Keratinocyte (primary cell): ENCODE measurements around the gene LMOD2. TPM values are rescaled to one million over a fixed set of nuclear protein-coding genes. Genes with fewer than 3 reads are reported as not detected.

Source experiments
- DNase-seq: peaks from one replicate; pipeline ENCODE4 v3.0.0-alpha.2; 2011; ENCODE audit warnings: low read depth, missing footprints, low spot score
- FAIRE-seq: peaks from 2 replicates; lab custom pipeline; 2011; peaks lifted over from hg19 to GRCh38; lab: Jason Lieb, UNC
- H2AFZ ChIP-seq: 2 replicates; pipeline ENCODE4 v1.6.0; 2012; ENCODE audit warnings: low read length, control low read depth, inconsistent platforms; ENCODE audit not compliant: control insufficient read depth
- H3K27ac ChIP-seq: 2 replicates; pipeline ENCODE4 v1.5.1; 2011; ENCODE audit warnings: low read length; ENCODE audit not compliant: control insufficient read depth, insufficient read depth
- H3K27me3 ChIP-seq: 3 replicates; pipeline ENCODE4 v1.6.0; 2011; ENCODE audit warnings: low read length; ENCODE audit not compliant: control insufficient read depth, insufficient read depth; ENCODE audit errors: extremely low read depth
- H3K36me3 ChIP-seq, 2 experiments: 2 replicates in 1 of 2; 3 replicates in 1 of 2; pipeline ENCODE4 v1.5.1; 2011; ENCODE audit warnings: low read length in 2 of 2, mild to moderate bottlenecking in 1 of 2; ENCODE audit not compliant: control insufficient read depth in 2 of 2, insufficient read depth in 2 of 2; ENCODE audit errors: extremely low read depth in 1 of 2
- H3K4me1 ChIP-seq: 3 replicates; pipeline ENCODE4 v1.5.1; 2011; ENCODE audit warnings: low read length; ENCODE audit not compliant: control insufficient read depth, insufficient read depth; ENCODE audit errors: extremely low read depth
- H3K4me2 ChIP-seq: 3 replicates; pipeline ENCODE4 v1.6.0; 2011; ENCODE audit warnings: low read depth, low read length; ENCODE audit not compliant: control insufficient read depth, insufficient read depth; ENCODE audit errors: extremely low read depth
- H3K4me3 ChIP-seq, 3 experiments: fragments of 200-600 bp in 1 of 3; sonication (generic) in 1 of 3; 2 replicates in 2 of 3; 3 replicates in 1 of 3; pipeline ENCODE4 v1.5.1; 2011 to 2016; ENCODE audit warnings: low read length in 3 of 3, mild to moderate bottlenecking in 3 of 3, control low read depth in 2 of 3, inconsistent platforms in 1 of 3, low read depth in 1 of 3, mixed read lengths in 1 of 3, mixed run types in 1 of 3, moderate library complexity in 1 of 3; ENCODE audit not compliant: control insufficient read depth in 2 of 3, insufficient read depth in 2 of 3; ENCODE audit errors: extremely low read depth in 1 of 3
- H3K79me2 ChIP-seq: 2 replicates; pipeline ENCODE4 v1.6.0; 2012; ENCODE audit warnings: low read length; ENCODE audit not compliant: control insufficient read depth, insufficient read depth
- H3K9ac ChIP-seq: 3 replicates; pipeline ENCODE4 v1.6.0; 2011; ENCODE audit warnings: low read length; ENCODE audit not compliant: control insufficient read depth, insufficient read depth; ENCODE audit errors: extremely low read depth
- H3K9me1 ChIP-seq: 3 replicates; pipeline ENCODE4 v1.6.0; 2011; ENCODE audit warnings: low read length; ENCODE audit not compliant: control insufficient read depth, insufficient read depth; ENCODE audit errors: extremely low read depth
- H3K9me3 ChIP-seq: 2 replicates; pipeline ENCODE4 v1.5.1; 2012; ENCODE audit warnings: low read depth, low read length; ENCODE audit not compliant: control insufficient read depth
- H4K20me1 ChIP-seq: 3 replicates; pipeline ENCODE4 v1.6.0; 2011; ENCODE audit warnings: low read length; ENCODE audit not compliant: control insufficient read depth, insufficient read depth; ENCODE audit errors: extremely low read depth
- EZH2 ChIP-seq: IDR thresholded peaks from one replicate; pipeline ENCODE4 v1.6.1; 2012; ENCODE audit warnings: inconsistent platforms, mild to moderate bottlenecking, low read length, moderate library complexity
- dilution Hi-C: fragments of 300-500 bp; cut with MboI; formaldehyde crosslinking; loops from one replicate; pipeline ENCODE4 v1.7.0; 2020; ENCODE audit warnings: low sequenced_read_pairs; ENCODE audit not compliant: extremely low pct_ligation_motif_present
- polyA plus RNA-seq, 5 experiments: library from polyadenylated mRNA; depleted of rRNA in 3 of 5; stranded (reverse) in 3 of 5; stranded (forward) in 1 of 5; unstranded in 1 of 5; fragments of >200 nt; gene quantifications; 1 replicate in 1 of 5; 2 replicates in 3 of 5; 3 replicates in 1 of 5; pipeline versions ENCODE4 v1.2.1 to v1.2.3, GENCODE V29; 2011 to 2012; ENCODE audit warnings: missing spikeins in 2 of 5, low read depth in 1 of 5, low replicate concordance in 1 of 5
- TF ChIP-seq, protein P1 (sequence below), 3 experiments: IDR thresholded peaks in 1 of 3; conservative IDR thresholded peaks in 1 of 3; optimal IDR thresholded peaks in 1 of 3; 2 replicates in 2 of 3; 3 replicates in 1 of 3; pipeline versions ENCODE3 to v1.5.1; 2011; ENCODE audit warnings: low read length in 3 of 3, mild to moderate bottlenecking in 3 of 3, moderate library complexity in 2 of 3, control low read depth in 1 of 3, inconsistent platforms in 1 of 3; ENCODE audit not compliant: insufficient read depth in 2 of 3; ENCODE audit errors: extremely low read depth in 1 of 3

LMOD2 gene
- polyA plus RNA-seq, 1 donor (not counting 4 experiments of a cell fraction or from before 2014, with no cell fraction given) = not detected

DNA sequence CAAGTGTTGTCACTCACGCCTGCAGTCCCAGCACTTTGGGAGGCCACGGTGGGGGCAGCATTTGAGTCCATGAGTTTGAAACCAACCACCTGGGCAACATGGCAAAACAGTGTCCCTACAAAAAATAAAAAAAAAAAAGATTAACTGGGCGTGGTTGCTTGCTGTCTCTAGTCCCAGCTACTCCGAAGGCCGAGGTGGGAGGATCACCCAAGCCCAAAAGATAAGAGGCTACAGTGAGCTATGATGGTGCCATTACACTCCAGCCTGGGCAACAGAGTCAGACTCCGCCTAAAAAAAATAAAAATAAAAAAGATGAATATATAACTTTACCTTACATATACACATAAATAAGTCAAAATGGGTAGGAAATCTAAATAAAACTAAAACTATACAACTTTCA is 2.5 kb upstream of the LMOD2 start:
- Histone ChIP-seq H3K9me3 (no peaks in the 10 kb centered on the region), H3K4me1 (peaks cover 7% of the 10 kb centered on the region), H3K79me2 (no peaks in the 10 kb centered on the region), H3K36me3 (no peaks in the 10 kb centered on the region), H3K27ac (no peak overlapping the region), H3K4me3 (no peak overlapping the region), H4K20me1 (no peaks in the 10 kb centered on the region), H3K9me1 (no peaks in the 10 kb centered on the region), H3K4me2 (no peak overlapping the region), H3K9ac (no peak overlapping the region), H3K27me3 (no peaks in the 10 kb centered on the region), H2AFZ (no peak overlapping the region)
- TF ChIP-seq, protein P1, sequence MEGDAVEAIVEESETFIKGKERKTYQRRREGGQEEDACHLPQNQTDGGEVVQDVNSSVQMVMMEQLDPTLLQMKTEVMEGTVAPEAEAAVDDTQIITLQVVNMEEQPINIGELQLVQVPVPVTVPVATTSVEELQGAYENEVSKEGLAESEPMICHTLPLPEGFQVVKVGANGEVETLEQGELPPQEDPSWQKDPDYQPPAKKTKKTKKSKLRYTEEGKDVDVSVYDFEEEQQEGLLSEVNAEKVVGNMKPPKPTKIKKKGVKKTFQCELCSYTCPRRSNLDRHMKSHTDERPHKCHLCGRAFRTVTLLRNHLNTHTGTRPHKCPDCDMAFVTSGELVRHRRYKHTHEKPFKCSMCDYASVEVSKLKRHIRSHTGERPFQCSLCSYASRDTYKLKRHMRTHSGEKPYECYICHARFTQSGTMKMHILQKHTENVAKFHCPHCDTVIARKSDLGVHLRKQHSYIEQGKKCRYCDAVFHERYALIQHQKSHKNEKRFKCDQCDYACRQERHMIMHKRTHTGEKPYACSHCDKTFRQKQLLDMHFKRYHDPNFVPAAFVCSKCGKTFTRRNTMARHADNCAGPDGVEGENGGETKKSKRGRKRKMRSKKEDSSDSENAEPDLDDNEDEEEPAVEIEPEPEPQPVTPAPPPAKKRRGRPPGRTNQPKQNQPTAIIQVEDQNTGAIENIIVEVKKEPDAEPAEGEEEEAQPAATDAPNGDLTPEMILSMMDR (optimal IDR thresholded peaks at IDR 0.05 in 1 of 3, IDR thresholded peaks at IDR 0.05 in 1 of 3, conservative IDR thresholded peaks at IDR 0.05 in 1 of 3; ENCODE audit: extremely low read depth in 1 of 3, insufficient read depth in 2 of 3, low read length in 3 of 3) = no peak
- no peak for TF ChIP-seq EZH2
- dilution Hi-C loops = no loop called here
- DNase-seq = no peak
- FAIRE-seq = no peak

DNA sequence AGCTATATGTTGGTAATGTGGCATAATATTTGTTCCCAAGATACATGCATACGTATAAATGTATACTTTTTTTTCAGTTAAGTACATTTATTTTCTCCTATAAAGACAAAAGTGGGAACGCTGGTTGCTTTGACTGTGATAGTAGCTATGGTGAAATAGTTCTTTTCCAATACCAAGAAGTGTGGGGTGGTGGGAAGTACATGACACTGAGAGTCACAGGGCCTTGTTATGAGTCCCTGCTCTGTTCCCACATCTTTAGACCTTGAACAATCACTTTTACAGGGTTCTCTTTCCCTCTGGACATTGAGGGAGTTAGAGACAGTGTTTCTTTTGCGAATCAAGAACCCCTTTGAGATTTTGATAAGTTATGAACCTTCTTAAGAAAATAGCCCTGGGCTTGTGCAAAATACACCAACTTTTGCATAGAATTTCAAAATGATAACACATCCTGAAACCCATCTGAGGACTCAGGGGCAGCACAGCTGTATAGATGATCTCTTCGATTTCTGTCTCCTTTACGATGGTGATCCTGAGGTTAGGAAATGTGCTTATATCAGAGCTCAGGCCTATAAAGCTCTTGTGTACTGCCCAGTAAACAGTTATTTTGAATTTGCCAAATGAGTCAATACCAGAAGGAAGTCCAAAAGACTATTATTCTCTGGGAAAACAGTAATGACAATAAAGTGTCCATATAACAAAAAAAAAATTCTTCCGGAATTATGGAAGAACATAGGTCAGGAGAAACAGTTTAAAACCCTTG is 1.1 kb downstream of the LMOD2 start:
- FAIRE-seq = no peak
- Histone ChIP-seq H3K9ac (no peak overlapping the region), H3K36me3 (no peaks in the 10 kb centered on the region), H2AFZ (no peak overlapping the region), H3K4me2 (no peak overlapping the region), H3K27ac (no peak overlapping the region), H3K79me2 (no peaks in the 10 kb centered on the region), H3K9me1 (no peaks in the 10 kb centered on the region), H3K4me3 (no peak overlapping the region), H3K27me3 (no peaks in the 10 kb centered on the region), H3K4me1 (no peaks in the 10 kb centered on the region), H3K9me3 (no peaks in the 10 kb centered on the region), H4K20me1 (no peaks in the 10 kb centered on the region)
- no peak for DNase-seq
- dilution Hi-C loops = no loop called here
- TF ChIP-seq EZH2 = no peak
- TF ChIP-seq, protein P1 (optimal IDR thresholded peaks at IDR 0.05 in 1 of 3, IDR thresholded peaks at IDR 0.05 in 1 of 3, conservative IDR thresholded peaks at IDR 0.05 in 1 of 3; ENCODE audit: extremely low read depth in 1 of 3, insufficient read depth in 2 of 3, low read length in 3 of 3) = no peak
